OCI-LY7 (cell line): Measurements from ENCODE around the gene KLK10. TPM values are rescaled to one million over a fixed set of nuclear protein-coding genes. Genes with fewer than 3 reads are reported as not detected.

Source experiments
- BruUV-seq: library from RNA; stranded (reverse); fragments of 400-500 nt; replicated peaks from 2 replicates; lab custom pipeline; 2021; lab: Mats Ljungman, UMichigan
- CTCF ChIA-PET: fragments of 300-600 bp; sonication (Branson Sonifier 250); formaldehyde crosslinking; loops from one replicate; lab custom pipeline; 2022; ENCODE audit warnings: antibody characterized with exemption; ENCODE audit not compliant: unreplicated experiment; lab: Charles Lee
- POLR2A ChIA-PET: fragments of 300-600 bp; sonication (Branson Sonifier 250); formaldehyde crosslinking; loops from one replicate; lab custom pipeline; 2022; ENCODE audit warnings: antibody characterized with exemption; lab: Charles Lee
- DNase-seq: peaks from one replicate; pipeline ENCODE4 v3.0.0-alpha.2; 2015; ENCODE audit warnings: low spot score
- H2AFZ ChIP-seq: fragments of 200-600 bp; sonication (generic), shearing (Covaris generic); 2 replicates; pipeline ENCODE4 v1.6.1; 2014; ENCODE audit warnings: mild to moderate bottlenecking, antibody characterized with exemption, low read length, moderate library complexity
- H3K27ac ChIP-seq: fragments of 200-600 bp; sonication (generic); 2 replicates; pipeline ENCODE4 v1.5.1; 2014; ENCODE audit warnings: mixed run types, low read depth, mild to moderate bottlenecking, moderate library complexity, low read length, inconsistent platforms; ENCODE audit not compliant: poor library complexity, severe bottlenecking
- H3K36me3 ChIP-seq: fragments of 200-600 bp; sonication (generic); 2 replicates; pipeline ENCODE4 v1.6.1; 2014; ENCODE audit warnings: mild to moderate bottlenecking, antibody characterized with exemption, low read length, moderate library complexity, mixed read lengths; ENCODE audit not compliant: insufficient read depth
- H3K4me1 ChIP-seq: fragments of 200-600 bp; sonication (generic); 2 replicates; pipeline ENCODE4 v1.5.1; 2014; ENCODE audit warnings: mild to moderate bottlenecking, low read length; ENCODE audit not compliant: insufficient read depth, poor library complexity, severe bottlenecking
- H3K4me2 ChIP-seq: fragments of 200-600 bp; sonication (generic); 2 replicates; pipeline ENCODE4 v1.6.1; 2014; ENCODE audit warnings: mild to moderate bottlenecking, low read length
- H3K4me3 ChIP-seq: fragments of 200-600 bp; sonication (generic); 2 replicates; pipeline ENCODE4 v1.5.1; 2014; ENCODE audit warnings: mild to moderate bottlenecking, low read depth, low read length; ENCODE audit not compliant: poor library complexity, severe bottlenecking
- H3K79me2 ChIP-seq: fragments of 200-600 bp; sonication (generic); 2 replicates; pipeline ENCODE4 v1.6.1; 2016; ENCODE audit warnings: low read depth, mild to moderate bottlenecking, low read length, moderate library complexity, mixed read lengths; ENCODE audit not compliant: insufficient read depth
- H3K9me2 ChIP-seq: fragments of 200-600 bp; sonication (generic); 2 replicates; pipeline ENCODE4 v1.6.1; 2016; ENCODE audit warnings: mild to moderate bottlenecking, low read length, mixed read lengths; ENCODE audit not compliant: insufficient read depth
- H3K9me3 ChIP-seq: fragments of 200-600 bp; sonication (generic); 2 replicates; pipeline ENCODE4 v1.6.1; 2014; ENCODE audit warnings: mild to moderate bottlenecking, mixed run types, low read length, mixed read lengths
- H4K20me1 ChIP-seq: fragments of 200-600 bp; sonication (generic); 2 replicates; pipeline ENCODE4 v1.6.1; 2014; ENCODE audit warnings: mild to moderate bottlenecking, antibody characterized with exemption, low read length, moderate library complexity, mixed read lengths; ENCODE audit not compliant: insufficient read depth
- CTCF ChIP-seq: fragments of 200-600 bp; sonication (generic); conservative IDR thresholded peaks from 2 replicates; pipeline ENCODE4 v1.5.1; 2014; ENCODE audit warnings: mild to moderate bottlenecking, antibody characterized with exemption, low read length, moderate library complexity, mixed read lengths
- EZH2phosphoT487 ChIP-seq: fragments of 200-600 bp; sonication (generic); IDR thresholded peaks from 2 replicates; pipeline ENCODE4 v1.6.1; 2018; ENCODE audit warnings: low read depth, borderline replicate concordance, mild to moderate bottlenecking, mixed run types, antibody characterized with exemption, low read length, moderate library complexity, mixed read lengths
- intact Hi-C: fragments of 100-400 bp; cut with micrococcal nuclease; formaldehyde crosslinking; loops from one replicate; pipeline ENCODE4 v1.10.0; 2022; ENCODE audit not compliant: unreplicated experiment
- total RNA-seq, 2 experiments: library from RNA; depleted of rRNA in 1 of 2; stranded (reverse); fragments of >200 nt in 1 of 2; shearing (Covaris generic) in 1 of 2; gene quantifications; 2 replicates each; pipeline ENCODE4 v1.2.3, GENCODE V29; 2014 to 2022

Gene KLK10
- total RNA-seq, 2 experiments from 2014 or later = not detected

GRCh38 chr19:51010066-51010795, 9.3 kb downstream of the KLK10 start:
- no peak overlapping the region for H3K4me2 ChIP-seq
- H4K20me1 ChIP-seq = no peaks in the 10 kb centered on the region
- intact Hi-C loops = no loop called here
- TF ChIP-seq CTCF (no peak), EZH2phosphoT487 (no peak)
- BruUV-seq = no TSS peak
- CTCF ChIA-PET = no interaction called here
- POLR2A ChIA-PET = no interaction called here
- no peaks in the 10 kb centered on the region for H3K79me2 ChIP-seq
- H3K36me3 ChIP-seq = no peaks in the 10 kb centered on the region
- DNase-seq = no peak
- no peak overlapping the region for H3K4me3 ChIP-seq
- no peaks in the 10 kb centered on the region for H3K9me2 ChIP-seq
- H3K27ac ChIP-seq = no peak overlapping the region
- H2AFZ ChIP-seq = no peak overlapping the region
- H3K4me1 ChIP-seq = no peaks in the 10 kb centered on the region
- H3K9me3 ChIP-seq = no peaks in the 10 kb centered on the region

- intact Hi-C loops = no loop called here
- H3K27ac ChIP-seq = no peak overlapping the region
- no peak overlapping the region for H3K4me2 ChIP-seq
- no peaks in the 10 kb centered on the region for H3K79me2 ChIP-seq
- no peak overlapping the region for H3K4me3 ChIP-seq
- H4K20me1 ChIP-seq = no peaks in the 10 kb centered on the region
- no peaks in the 10 kb centered on the region for H3K4me1 ChIP-seq
- H3K9me3 ChIP-seq = no peaks in the 10 kb centered on the region
- no peaks in the 10 kb centered on the region for H3K9me2 ChIP-seq
- DNase-seq = no peak
- BruUV-seq = no TSS peak
- POLR2A ChIA-PET = no interaction called here
- TF ChIP-seq EZH2phosphoT487 (no peak), CTCF (no peak)
- no peaks in the 10 kb centered on the region for H3K36me3 ChIP-seq
- no peak overlapping the region for H2AFZ ChIP-seq
- CTCF ChIA-PET = no interaction called here
These were observed 10.2 kb downstream of the KLK10 start for GRCh38 chr19:51009061-51009891.

GRCh38 chr19:51007488-51007887, 12.0 kb downstream of the KLK10 start:
- H2AFZ ChIP-seq = no peak overlapping the region
- H3K36me3 ChIP-seq = no peaks in the 10 kb centered on the region
- H3K4me1 ChIP-seq = no peaks in the 10 kb centered on the region
- H3K79me2 ChIP-seq = no peaks in the 10 kb centered on the region
- CTCF ChIA-PET = no interaction called here
- H4K20me1 ChIP-seq = no peaks in the 10 kb centered on the region
- no peak for DNase-seq
- intact Hi-C loops = no loop called here
- no peaks in the 10 kb centered on the region for H3K9me3 ChIP-seq
- POLR2A ChIA-PET = no interaction called here
- no peak overlapping the region for H3K4me2 ChIP-seq
- TF ChIP-seq CTCF = no peak
- TF ChIP-seq EZH2phosphoT487 = no peak
- H3K9me2 ChIP-seq = no peaks in the 10 kb centered on the region
- BruUV-seq = no TSS peak
- H3K27ac ChIP-seq = no peak overlapping the region
- no peak overlapping the region for H3K4me3 ChIP-seq
